ENCODE results near the gene ELMO2.
A peak's percentile ranks its signal among the peaks of the same experiment; 100 is the strongest.

GRCh38 chr20:46376196-46376785 is 30.1 kb downstream of the ELMO2 start:
- peak in 1 of 3 donors; percentile 8 for TF ChIP-seq CTCF (IDR thresholded peaks at IDR 0.05)
- TF ChIP-seq POLR2A (IDR thresholded peaks at IDR 0.05): no peak

All from lower leg skin (tissue), 3 donors.